Effector CD4-positive, alpha-beta T cell (primary cell): ENCODE measurements around the gene KLB.
A peak's percentile ranks its signal among the peaks of the same experiment; 100 is the strongest.
"Not testable (repeated sequence)": the region's sequence is repeated elsewhere in the genome, so short reads cannot be mapped to it uniquely, and the experiment has no call there.

Experiments used
- DNase-seq: peaks from one replicate; pipeline ENCODE4 v3.0.0-alpha.2; 2020
- total RNA-seq: gene quantifications from one replicate; lab custom pipeline; 2026; lab: John Stamatoyannopoulos, UW

The KLB gene
- total RNA-seq, result 0.56 reads per million

DNA sequence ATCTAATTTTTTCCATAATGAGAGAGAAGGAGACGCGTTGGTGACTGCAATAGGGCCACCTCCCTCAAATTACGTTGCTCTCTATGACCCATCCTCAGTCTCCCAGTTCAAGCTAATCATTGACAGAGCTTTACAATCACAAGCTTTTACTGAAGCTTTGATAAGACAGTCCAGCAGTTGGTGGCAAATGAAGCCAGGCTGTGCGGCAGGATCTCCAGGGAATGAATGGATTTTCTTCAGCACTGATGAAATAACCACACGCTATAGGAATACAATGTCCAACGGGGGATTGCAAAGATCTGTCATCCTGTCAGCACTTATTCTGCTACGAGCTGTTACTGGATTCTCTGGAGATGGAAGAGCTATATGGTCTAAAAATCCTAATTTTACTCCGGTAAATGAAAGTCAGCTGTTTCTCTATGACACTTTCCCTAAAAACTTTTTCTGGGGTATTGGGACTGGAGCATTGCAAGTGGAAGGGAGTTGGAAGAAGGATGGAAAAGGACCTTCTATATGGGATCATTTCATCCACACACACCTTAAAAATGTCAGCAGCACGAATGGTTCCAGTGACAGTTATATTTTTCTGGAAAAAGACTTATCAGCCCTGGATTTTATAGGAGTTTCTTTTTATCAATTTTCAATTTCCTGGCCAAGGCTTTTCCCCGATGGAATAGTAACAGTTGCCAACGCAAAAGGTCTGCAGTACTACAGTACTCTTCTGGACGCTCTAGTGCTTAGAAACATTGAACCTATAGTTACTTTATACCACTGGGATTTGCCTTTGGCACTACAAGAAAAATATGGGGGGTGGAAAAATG lies at the start of gene KLB:
Gene KLB (plus strand): TSS at position 168 of the 821 bp plus-strand sequence. CDS start 20 bp downstream, at position 188.
- no peak for DNase-seq

DNA sequence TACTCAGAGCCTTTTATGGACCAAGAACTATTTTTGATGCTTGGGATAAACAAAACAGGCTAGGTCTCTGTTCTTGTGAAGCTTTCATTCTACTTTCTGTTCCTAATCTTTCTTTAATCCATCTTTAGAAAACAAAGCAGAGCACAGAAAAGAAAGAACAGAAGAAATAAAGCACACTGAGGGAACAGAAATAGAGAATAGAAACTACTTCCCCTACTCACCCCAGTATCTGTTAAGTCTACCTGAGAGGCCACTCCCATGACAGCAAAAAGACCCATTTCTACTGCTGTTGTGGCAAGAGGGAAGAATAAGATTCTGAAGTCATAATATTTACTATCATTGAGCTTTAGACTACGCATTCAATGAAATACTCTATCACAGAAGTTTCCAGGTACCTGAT lies 49.7 kb upstream of the KLB start:
- DNase-seq, result no peak

DNA sequence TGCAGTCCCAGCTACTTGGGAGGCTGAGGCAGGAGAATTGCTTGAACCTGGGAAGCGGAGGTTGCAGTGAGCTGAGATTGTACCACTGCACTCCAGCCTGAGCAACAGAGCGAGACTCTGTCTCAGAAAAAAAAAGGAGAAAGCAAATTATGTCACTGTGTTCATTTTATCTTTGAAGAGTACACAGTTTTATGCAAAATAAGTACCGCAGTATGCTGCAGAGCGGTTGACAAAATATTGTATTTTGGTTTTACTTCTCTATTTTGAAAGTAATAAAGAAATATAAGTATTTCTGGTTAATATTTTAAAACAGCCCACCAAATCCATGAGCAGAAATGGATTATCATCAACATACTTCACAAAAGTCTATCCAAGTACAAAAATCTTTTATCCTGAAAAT lies 46.1 kb upstream of the KLB start:
- DNase-seq, result not testable (repeated sequence)

DNA sequence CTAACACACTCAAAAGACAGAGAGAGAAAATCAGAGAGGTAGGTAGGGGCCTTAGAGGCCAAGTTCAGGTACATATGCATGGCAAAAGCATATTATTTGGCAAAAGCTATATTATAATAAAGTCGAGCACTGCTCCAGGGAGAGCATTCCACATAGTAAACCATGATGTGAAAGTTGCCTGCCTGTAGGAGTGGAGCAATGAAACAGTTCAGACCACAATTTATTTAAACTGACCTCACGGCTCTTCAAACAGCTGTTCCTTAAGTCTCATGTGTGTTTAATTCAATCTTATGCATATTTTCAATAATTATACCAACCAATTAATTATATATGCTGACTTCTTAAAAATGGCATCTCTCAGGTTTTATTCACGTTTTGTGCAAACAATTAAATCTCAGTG lies 43.9 kb upstream of the KLB start:
- no peak for DNase-seq

DNA sequence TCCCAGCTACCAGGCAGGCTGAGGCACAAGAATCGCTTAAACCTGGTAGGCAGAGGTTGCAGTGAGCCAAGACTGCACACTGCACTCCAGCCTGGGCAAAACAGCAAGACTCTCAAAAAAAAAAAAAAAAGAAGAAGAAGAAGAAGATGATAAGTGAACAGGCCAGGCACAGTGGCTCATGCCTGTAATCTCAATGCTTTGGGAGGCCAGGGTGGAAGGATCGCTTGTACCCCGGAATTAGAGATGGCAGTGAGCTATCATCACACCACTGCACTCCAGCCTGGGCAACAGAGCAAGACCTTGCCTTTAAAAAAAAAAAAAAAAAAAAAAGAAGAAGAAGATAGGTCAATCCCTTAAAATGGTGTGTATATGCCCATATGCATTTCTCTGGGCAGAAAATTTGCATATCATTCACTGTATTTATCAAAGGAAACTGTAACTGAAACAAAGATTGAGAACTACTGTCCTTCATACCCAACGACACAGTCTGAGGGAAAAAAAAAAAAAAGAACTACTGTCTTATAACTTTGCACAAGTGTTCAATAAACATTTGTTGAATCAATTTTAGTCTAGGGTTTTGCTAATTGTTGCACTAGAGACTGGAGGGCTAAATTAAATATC lies 42.8 kb upstream of the KLB start:
- no peak for DNase-seq

DNA sequence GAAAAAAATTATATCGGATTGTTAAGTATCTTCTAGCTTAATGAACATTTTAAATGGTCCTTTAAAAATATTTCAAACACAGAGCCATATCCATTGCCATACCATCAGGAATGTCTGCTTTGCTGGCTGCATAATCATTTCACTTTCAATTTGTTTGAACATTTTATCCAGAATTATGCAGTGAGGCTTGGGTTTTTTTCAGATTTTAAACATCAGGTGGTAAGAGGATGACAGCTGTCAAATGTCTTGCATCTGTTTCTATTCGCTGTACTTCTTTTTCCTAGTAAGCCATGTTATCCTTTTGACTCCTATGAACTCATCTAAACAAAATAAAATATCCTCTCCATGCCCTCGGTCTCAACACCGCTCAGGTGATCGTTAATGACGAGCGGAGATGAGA lies 41.4 kb upstream of the KLB start:
- DNase-seq, result no peak

DNA sequence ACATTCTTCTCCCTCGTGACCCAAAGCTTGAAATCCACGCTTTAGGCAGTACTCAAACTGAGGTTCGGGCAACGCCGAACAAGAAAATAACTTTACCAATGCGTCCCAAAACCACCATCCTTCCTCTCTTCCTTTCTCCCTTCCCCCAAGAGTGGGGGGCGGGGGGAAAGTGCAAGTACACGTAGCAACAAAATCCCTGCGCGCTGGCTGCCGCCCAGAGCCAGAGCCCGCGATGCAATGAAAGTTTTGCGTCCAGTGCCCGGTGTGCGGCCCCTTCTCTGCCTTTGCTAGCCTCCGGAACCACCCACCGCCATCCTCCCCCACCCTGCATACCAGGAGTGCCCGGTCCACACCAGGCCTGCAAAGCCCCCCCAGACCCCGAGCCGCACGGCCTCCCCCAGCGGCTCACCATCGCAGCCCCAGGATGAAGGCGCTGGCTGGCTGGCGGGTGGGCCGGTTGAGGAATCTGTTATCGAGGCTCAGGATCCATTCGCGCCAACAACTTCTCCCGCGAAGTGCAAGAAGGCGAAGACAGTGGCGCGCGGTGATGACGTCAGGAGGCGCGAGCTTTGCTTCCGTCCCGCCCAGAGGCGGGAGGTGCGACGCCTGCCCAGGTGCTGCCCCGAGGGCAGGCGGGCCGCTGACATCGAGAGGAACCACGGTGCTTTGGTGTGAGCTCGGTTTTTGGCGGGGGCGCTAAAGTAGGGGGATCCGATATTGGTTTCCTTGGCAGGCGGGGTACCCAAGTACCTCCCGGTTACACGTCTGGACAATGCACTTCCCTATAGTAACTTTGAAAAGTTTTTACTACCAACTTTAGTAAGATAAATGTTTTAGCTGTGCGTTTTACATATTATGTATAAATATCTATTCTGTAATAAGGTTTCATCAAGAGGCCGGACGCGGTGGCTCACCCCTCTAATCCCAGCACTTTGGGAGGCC lies 40.6 kb upstream of the KLB start, which contains the start of gene RFC1:
Gene RFC1 (minus strand): TSS at position 533 of the 942 bp plus-strand sequence. CDS start 121 bp downstream, at position 412.
- peak; percentile 97 for DNase-seq

DNA sequence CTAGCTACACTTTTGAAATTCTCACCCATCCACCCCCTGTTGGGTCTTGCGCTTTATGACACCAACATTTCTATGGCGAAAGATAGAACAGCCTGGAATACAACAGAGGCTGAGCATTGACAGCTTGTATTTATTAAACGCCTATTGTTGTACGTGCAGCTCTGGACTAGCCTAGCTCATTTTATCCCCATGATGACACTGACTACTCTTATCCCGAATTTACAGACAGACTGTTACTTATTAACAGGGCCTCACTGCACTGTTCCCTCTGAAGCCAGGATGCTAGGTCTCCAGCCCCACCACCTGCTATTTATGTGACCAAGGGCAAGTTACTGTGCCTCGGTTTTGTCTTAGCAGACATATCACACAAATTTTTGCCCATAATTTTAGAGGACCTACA lies 39.6 kb upstream of the KLB start:
- DNase-seq, result no peak

DNA sequence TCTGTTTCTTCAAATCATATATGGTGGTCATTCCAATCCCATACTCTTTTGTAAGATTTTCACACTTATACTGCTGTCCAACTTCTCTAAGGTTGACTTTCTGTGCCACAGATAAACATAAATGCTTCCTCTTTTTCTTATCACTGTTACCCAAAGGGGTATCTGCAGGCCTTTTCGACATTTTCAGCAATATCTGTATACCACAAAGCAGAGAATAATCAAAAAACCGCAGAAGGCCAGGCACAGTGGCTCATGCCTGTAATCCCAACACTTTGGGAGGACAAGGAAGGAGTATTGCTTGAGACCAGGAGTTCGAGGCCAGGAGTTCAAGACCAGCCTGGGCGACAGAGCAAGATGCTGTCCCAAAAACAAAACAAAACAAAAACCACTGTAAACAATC lies 37.4 kb upstream of the KLB start:
- DNase-seq, result no peak

DNA sequence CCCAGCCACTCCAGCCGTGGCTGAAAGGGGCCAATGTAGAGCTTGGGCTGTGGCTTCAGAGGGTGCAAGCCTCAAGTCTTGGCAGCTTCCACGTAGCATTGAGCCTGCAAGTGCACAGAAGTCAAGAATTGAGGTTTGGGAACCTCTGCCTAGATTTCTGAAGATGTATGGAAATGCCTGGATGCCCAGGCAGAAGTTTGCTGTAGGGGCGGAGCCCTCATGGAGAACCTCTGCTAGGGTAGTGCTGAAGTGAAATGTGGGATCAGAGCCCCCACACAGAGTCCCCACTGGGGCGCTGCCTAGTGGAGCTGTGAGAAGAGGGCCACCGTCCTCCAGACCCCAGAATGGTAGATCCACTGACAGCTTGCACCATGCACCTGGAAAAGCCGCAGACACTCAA lies 35.5 kb upstream of the KLB start:
- not testable (repeated sequence) for DNase-seq

DNA sequence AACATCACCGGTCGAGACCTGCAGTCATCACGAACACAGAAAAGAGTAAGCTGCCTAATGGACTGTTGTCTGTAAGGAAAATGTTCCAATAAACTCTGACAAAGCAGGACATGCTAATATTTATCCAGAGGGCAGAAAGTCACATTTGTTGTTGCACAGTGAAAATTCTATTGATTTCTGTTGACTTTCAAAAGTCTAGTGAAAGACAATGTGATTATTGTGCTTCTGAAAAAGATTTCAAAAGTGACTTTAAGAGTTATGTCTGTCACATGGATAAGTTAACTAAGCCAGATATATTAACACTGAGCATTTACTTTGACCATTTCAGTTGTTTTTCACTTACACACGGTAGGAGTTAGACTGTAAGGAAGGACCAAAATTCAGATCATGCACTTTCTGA lies 31.3 kb upstream of the KLB start:
- DNase-seq, result no peak

DNA sequence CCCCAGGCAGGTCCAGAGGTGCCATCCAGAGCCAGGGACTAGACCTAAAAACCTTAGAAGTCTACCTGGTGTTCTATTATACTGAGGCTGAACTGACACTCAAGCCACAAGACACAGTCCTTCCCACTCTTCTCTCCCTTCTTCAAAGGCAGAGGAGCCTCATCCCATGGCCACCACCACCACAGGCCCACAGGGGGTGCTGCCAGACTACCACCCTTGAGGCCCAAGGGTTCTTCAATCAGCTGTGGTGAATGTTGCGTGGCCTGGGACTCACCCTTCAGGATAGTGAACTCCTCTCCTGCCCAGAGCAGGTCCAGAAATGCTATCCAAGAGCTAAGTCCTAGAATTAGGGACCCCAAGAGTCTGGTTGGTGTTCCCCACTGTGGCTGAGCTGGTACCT lies 23.0 kb upstream of the KLB start:
- no peak for DNase-seq

DNA sequence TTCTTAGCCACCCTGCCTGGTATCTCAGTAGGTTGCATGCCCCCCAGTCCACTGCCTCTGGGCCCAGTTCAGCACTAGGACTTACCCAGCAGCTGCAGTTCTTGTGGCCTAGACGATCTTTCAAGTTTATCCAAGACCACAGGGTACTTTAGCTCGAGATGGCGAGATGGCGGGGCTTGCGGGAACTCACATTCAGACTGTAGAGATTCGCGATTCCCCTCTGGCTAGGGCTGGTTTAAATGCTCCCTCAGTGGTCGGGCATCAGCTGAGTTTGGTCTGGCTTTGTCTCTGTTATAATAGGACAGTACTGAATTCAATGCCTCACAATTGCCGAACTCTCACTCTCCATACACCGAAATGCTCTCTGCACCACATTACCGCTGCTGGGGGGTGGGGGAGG lies 22.2 kb upstream of the KLB start:
- no peak for DNase-seq

DNA sequence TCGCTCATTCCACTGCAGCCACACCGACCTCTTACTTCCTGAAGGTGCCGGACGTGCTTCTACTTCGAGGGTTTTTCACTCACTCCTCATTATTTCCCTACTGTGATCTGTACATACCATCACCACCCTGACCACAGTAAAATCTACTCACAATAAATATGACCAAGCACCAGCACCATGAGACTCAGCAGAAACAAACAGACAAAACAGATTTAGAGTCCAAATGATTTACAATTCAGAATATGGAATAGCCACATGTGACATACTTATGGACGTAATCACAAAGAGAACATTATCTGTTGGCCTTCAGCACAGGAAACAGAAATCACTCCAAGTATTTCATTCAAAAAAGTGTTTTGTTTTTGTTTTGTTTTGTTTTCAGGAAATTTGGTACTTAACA lies 16.1 kb upstream of the KLB start:
- no peak for DNase-seq

DNA sequence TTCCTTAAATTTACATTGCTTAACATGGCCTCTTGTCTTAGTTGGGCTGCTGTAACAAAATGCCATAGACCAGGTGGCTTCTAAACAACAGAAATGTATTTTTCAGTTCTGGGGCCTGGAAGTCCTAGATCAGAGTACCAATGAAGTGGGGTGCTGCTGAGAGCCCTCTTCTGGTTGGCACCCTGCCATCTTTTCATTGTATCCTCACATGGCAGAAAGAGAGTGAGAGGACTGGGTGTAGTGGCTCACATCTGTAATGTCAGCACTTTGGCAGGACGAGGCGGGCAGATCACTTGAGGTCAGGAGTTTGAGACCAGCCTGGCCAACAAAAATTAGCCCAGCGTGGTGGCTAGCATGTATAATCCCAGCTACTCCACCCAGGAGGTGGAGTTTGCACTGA lies 12.0 kb upstream of the KLB start:
- DNase-seq, result no peak

DNA sequence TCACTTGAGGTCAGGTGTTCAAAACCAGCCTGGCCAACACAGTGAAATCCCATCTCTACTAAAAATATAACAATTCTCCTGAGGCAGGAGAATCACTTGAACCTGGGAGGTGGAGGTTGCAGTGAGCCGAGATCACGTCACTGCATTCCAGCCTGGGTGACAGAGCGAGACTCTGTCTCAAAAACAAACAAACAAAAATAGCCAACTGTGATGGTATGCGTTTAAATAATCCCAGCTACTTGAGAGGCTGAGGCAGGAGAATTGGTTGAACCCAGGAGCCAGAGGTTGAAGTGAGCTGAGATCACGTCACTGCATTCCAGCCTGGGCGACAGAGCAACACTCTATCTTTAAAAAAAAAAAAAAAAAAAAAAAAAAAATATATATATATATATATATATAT lies 5.1 kb upstream of the KLB start:
- not testable (repeated sequence) for DNase-seq

DNA sequence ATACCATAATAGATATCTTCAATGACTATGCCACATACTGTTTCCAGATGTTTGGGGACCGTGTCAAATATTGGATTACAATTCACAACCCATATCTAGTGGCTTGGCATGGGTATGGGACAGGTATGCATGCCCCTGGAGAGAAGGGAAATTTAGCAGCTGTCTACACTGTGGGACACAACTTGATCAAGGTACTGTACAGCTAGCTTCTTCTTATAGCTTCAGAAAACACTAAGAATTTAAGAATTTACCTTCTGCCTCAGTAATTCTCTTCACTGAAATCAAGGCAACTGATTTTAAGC lies 805 bp downstream of the KLB start:
- no peak for DNase-seq

DNA sequence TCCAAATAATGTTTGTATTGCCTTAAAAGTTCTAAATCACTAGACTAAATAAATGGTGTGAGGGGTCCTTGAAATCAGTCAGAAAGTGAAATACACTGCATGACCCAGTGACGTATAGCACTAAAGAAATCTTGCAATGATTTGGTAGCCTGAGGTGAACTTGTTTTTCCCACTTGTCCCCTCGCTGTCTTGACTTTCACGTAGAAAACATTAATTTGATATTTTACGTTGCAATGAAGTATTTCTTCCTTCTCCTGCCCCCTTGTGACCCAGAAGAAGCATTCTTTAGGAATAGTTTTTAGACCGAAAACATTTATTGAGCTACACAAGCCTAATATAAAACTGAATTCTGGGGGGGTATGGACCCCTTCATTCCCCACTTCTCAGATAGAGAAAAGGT lies 3.7 kb downstream of the KLB start:
- DNase-seq, result no peak

DNA sequence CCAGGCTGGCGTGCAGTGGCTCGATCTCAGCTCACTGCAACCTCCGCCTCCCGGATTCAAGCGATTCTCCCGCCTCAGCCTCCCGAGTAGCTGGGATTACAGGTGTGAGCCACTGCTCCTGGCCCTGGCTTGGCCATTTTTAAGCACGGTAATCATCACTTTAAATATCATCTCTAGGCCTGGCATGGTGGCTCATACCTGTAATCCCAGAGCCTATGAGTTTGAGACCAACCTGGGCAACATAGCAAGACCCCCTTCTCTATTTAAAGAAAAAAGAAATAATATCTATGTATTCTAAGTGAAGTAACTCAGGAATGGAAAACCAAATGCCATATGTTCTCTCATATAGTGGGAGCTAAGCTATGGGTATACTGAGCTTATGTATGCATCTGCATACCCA lies 4.8 kb downstream of the KLB start:
- not testable (repeated sequence) for DNase-seq

DNA sequence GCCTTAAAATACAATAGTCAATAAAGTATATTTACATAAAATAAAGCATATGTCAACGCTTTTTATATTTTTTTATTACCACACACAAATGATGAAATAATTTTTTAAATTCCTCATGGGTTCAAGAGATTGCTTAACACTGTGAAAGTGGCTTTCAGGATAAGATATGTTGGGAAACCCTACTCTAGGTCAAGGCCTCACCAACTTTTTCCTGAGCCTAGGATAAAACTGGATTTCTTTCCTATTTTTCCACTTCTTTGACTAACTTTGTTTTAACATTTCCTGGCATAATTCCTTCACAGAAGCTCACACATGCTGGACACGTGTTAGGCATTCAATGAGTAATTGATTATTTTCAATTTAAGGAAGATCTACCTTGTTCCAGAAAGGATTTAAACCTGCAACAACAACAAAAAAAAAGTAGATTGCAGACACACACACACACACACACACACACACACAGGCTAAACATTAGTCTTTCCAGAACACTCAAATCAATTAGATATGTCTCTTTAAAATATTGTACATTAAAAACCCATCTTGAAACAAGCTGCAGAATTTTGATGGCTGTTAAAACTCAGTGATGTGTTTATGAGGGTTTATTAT lies 9.1 kb downstream of the KLB start:
- no peak for DNase-seq

DNA sequence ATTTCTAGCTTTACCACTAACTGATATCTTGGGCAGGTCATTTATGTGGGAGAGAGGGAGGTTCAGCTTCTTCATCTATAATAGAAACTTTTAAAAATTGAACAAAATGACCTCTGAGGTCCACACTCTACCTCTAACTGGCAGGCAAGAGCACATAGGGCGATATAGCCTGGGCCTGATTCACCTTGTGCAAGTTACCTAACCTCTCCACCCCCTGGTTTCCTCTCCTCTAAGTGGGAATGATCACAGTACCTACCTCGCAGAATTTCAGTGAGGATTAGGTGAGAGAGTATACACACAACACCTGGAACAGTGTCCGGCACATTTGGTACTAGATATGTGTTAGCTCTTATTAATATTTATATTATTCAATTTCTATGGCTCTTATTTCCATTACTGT lies 15.5 kb downstream of the KLB start:
- DNase-seq, result no peak

DNA sequence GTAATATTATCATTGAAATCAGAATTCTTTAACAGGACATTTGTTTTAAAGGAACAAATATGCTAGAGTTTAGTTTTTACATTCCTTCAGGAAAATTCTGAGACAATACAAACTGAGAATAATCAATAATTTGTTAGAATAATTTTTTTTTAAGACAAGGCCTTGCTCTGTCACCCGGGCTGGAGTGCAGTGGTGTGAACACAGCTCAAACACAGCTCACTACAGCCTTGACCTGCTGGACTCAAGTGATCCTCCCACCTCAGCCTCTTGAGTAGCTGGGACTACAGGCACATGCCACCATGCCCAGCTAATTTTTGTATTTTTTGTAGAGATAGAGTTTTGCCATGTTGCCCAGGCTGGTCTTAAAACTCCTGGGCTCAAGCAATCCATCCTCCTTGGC lies 18.6 kb downstream of the KLB start:
- DNase-seq, result not testable (repeated sequence)

DNA sequence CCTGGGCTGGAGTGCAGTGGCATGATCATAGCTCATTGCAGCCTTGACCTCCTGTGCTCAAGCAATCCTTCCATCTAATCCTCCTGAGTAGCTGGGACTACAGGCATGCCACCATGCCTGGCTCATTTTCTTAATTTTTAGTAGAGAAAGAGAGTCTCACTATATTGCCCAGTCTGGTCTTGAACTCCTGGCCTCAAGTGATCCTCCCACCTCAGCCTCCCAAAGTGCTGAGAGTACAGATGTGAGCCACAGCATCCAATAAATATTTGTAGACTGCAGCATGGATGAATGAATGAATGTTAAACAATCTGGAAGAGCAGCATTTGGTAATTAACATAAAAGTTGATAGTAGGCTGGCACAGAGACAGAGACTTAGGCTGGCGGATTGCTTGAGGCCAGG lies 20.0 kb downstream of the KLB start:
- no peak for DNase-seq
